HG03095 (cell line): ENCODE data around the gene FBXL7.

Experiments
- ATAC-seq: cut with Tn5 transposase; IDR thresholded peaks from one replicate; pipeline ENCODE4 v1.9.1; 2021; ENCODE audit warnings: moderate library complexity; ENCODE audit not compliant: unreplicated experiment

Gene FBXL7

GRCh38 chr5:15983392-15983791 lies 483.4 kb downstream of the FBXL7 start:
- no peak for ATAC-seq
